K562 (cell line): ENCODE measurements around the gene DAPK1.

Experiments used
- HMG20A ChIP-seq: fragments of 450-650 bp; formaldehyde crosslinking; conservative IDR thresholded peaks from 2 replicates; pipeline ENCODE4 v1.4.0; 2020; ENCODE audit warnings: mild to moderate bottlenecking, mixed read lengths
- PHF8 ChIP-seq: fragments of 200-600 bp; sonication (generic); IDR thresholded peaks from 2 replicates; pipeline ENCODE4 v1.6.1; 2012; ENCODE audit warnings: mixed run types, mild to moderate bottlenecking, inconsistent platforms, low read length, moderate library complexity, borderline replicate concordance
- RBM25 ChIP-seq: fragments of 200-400 bp; formaldehyde crosslinking; IDR thresholded peaks from 2 replicates; pipeline ENCODE4 v1.6.1; 2018; ENCODE audit warnings: low read length, low read depth, moderate library complexity; ENCODE audit not compliant: severe bottlenecking
- ZNF274 ChIP-seq: IDR thresholded peaks from 2 replicates; pipeline ENCODE4 v1.6.1; 2011; ENCODE audit warnings: low read depth, mild to moderate bottlenecking, low read length, moderate library complexity, borderline replicate concordance
- ZNF3 ChIP-seq: fragments of 250-450 bp; sonication (Bioruptor Pico); IDR thresholded peaks from 2 replicates; pipeline ENCODE4 v1.5.0; 2021; ENCODE audit warnings: mild to moderate bottlenecking, moderate library complexity
- TF ChIP-seq, protein P1 (sequence below): sonication (generic); formaldehyde crosslinking; IDR thresholded peaks from 2 replicates; pipeline ENCODE4 v1.9.0; 2022; ENCODE audit warnings: mild to moderate bottlenecking, missing genetic modification reagents
- TF ChIP-seq, protein P2 (sequence below), 3 experiments: IDR thresholded peaks in 2 of 3; conservative IDR thresholded peaks in 1 of 3; 2 replicates each; pipeline ENCODE4 v1.5.1; 2011 to 2012; ENCODE audit warnings: low read length in 3 of 3, mild to moderate bottlenecking in 3 of 3, control low read depth in 2 of 3, improper control_type of control experiment in 1 of 3, inconsistent platforms in 1 of 3, low read depth in 1 of 3, mixed read lengths in 1 of 3, moderate library complexity in 1 of 3; ENCODE audit not compliant: insufficient read depth in 2 of 3

DNA sequence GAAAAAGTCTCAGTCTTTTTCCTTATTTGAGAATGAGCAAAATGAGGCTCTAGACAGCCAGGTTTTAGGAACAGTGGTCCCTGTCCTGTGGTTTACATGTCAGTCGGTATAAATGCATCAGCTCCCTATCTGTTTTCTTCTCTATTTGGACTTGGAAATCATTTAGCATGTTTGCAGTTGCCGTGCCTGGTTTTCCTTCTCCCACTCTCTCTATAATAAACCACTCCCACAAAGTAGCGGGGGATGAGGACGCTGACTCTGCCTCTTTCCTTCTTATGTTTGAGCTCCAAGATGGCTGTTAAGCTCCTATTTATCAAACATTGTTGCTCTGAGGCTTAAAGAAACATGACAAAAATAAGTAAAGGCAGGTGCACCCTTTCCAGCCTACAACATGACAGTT, 171.1 kb downstream of the DAPK1 start:
- TF ChIP-seq, protein P1, sequence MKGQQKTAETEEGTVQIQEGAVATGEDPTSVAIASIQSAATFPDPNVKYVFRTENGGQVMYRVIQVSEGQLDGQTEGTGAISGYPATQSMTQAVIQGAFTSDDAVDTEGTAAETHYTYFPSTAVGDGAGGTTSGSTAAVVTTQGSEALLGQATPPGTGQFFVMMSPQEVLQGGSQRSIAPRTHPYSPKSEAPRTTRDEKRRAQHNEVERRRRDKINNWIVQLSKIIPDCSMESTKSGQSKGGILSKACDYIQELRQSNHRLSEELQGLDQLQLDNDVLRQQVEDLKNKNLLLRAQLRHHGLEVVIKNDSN (CRISPR knock-in tag), result no peak
- TF ChIP-seq PHF8, result no peak
- TF ChIP-seq ZNF3 (CRISPR knock-in tag), result no peak
- TF ChIP-seq RBM25, result no peak
- TF ChIP-seq HMG20A, result no peak
- TF ChIP-seq ZNF274, result no peak
- TF ChIP-seq, protein P2, sequence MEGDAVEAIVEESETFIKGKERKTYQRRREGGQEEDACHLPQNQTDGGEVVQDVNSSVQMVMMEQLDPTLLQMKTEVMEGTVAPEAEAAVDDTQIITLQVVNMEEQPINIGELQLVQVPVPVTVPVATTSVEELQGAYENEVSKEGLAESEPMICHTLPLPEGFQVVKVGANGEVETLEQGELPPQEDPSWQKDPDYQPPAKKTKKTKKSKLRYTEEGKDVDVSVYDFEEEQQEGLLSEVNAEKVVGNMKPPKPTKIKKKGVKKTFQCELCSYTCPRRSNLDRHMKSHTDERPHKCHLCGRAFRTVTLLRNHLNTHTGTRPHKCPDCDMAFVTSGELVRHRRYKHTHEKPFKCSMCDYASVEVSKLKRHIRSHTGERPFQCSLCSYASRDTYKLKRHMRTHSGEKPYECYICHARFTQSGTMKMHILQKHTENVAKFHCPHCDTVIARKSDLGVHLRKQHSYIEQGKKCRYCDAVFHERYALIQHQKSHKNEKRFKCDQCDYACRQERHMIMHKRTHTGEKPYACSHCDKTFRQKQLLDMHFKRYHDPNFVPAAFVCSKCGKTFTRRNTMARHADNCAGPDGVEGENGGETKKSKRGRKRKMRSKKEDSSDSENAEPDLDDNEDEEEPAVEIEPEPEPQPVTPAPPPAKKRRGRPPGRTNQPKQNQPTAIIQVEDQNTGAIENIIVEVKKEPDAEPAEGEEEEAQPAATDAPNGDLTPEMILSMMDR (IDR thresholded peaks at IDR 0.05 in 2 of 3, conservative IDR thresholded peaks at IDR 0.05 in 1 of 3; ENCODE audit: insufficient read depth in 2 of 3, low read depth in 1 of 3, low read length in 3 of 3), result no peak
